ENCODE measurements around the gene RBM28.

RBM28 gene

GRCh38 chr7:128343554-128344430 lies at the start of gene RBM28:
RBM28 (minus strand) TSS chr7:128343908; CDS start chr7:128343793, 115 bp downstream.
- peak within 1 kb of the TSS; percentile 86 for H3K4me3 ChIP-seq (ENCODE audit: low read depth, low read length)

GRCh38 chr7:128392446-128393327 lies 49.0 kb upstream of the RBM28 start:
- H3K4me3 ChIP-seq (ENCODE audit: low read depth, low read length) = no peak overlapping the region

GRCh38 chr7:128391805-128392204 lies 48.1 kb upstream of the RBM28 start:
- no peak overlapping the region for H3K4me3 ChIP-seq (ENCODE audit: low read depth, low read length)

GRCh38 chr7:128390871-128391565 lies 47.3 kb upstream of the RBM28 start:
- no peak overlapping the region for H3K4me3 ChIP-seq (ENCODE audit: low read depth, low read length)

- no peak overlapping the region for H3K4me3 ChIP-seq (ENCODE audit: low read depth, low read length)
Measured at GRCh38 chr7:128389618-128390329, 46.1 kb upstream of the RBM28 start.

- no peak overlapping the region for H3K4me3 ChIP-seq (ENCODE audit: low read depth, low read length)
Measured at GRCh38 chr7:128389085-128389617, 45.4 kb upstream of the RBM28 start.

GRCh38 chr7:128388145-128388485 lies 44.4 kb upstream of the RBM28 start:
- no peak overlapping the region for H3K4me3 ChIP-seq (ENCODE audit: low read depth, low read length)

GRCh38 chr7:128387216-128388144 lies 43.8 kb upstream of the RBM28 start:
- H3K4me3 ChIP-seq (ENCODE audit: low read depth, low read length) = no peak overlapping the region

GRCh38 chr7:128385988-128386925 lies 42.5 kb upstream of the RBM28 start:
- no peak overlapping the region for H3K4me3 ChIP-seq (ENCODE audit: low read depth, low read length)

- no peak overlapping the region for H3K4me3 ChIP-seq (ENCODE audit: low read depth, low read length)
Measured at GRCh38 chr7:128384726-128385125, 41.0 kb upstream of the RBM28 start.

- no peak overlapping the region for H3K4me3 ChIP-seq (ENCODE audit: low read depth, low read length)
Measured at GRCh38 chr7:128383776-128384175, 40.1 kb upstream of the RBM28 start.

- no peak overlapping the region for H3K4me3 ChIP-seq (ENCODE audit: low read depth, low read length)
Measured at GRCh38 chr7:128381161-128381821, 37.6 kb upstream of the RBM28 start.

- no peak overlapping the region for H3K4me3 ChIP-seq (ENCODE audit: low read depth, low read length)
Measured at GRCh38 chr7:128380483-128381106, 36.9 kb upstream of the RBM28 start.

GRCh38 chr7:128379900-128380479 lies 36.3 kb upstream of the RBM28 start:
- H3K4me3 ChIP-seq (ENCODE audit: low read depth, low read length) = no peak overlapping the region

GRCh38 chr7:128378637-128379036 lies 34.9 kb upstream of the RBM28 start:
- H3K4me3 ChIP-seq (ENCODE audit: low read depth, low read length) = no peak overlapping the region

- H3K4me3 ChIP-seq (ENCODE audit: low read depth, low read length) = no peak overlapping the region
Measured at GRCh38 chr7:128376077-128376476, 32.4 kb upstream of the RBM28 start.

- H3K4me3 ChIP-seq (ENCODE audit: low read depth, low read length) = no peak overlapping the region
Measured at GRCh38 chr7:128374041-128374440, 30.3 kb upstream of the RBM28 start.

Measured in iPS-11a (cell line).